DOHH2 (cell line): Measurements from ENCODE around the gene QPCTL.

Experiments used
- H3F3A ChIP-seq: fragments of 200-600 bp; sonication (generic), shearing (Covaris generic); 2 replicates; pipeline ENCODE4 v1.6.0; 2016; ENCODE audit warnings: antibody characterized with exemption, mild to moderate bottlenecking; ENCODE audit not compliant: control insufficient read depth, insufficient read depth
- H3K27ac ChIP-seq: fragments of 200-600 bp; sonication (generic); 2 replicates; pipeline ENCODE4 v1.5.1; 2014; ENCODE audit warnings: low read depth, mild to moderate bottlenecking, low read length, moderate library complexity
- H3K27me3 ChIP-seq: fragments of 200-600 bp; sonication (generic); 2 replicates; pipeline ENCODE4 v1.6.1; 2014; ENCODE audit warnings: mild to moderate bottlenecking, low read length, mixed read lengths; ENCODE audit not compliant: control insufficient read depth
- H3K36me3 ChIP-seq: fragments of 200-600 bp; sonication (generic); 2 replicates; pipeline ENCODE4 v1.6.1; 2014; ENCODE audit warnings: mild to moderate bottlenecking, low read length, moderate library complexity, mixed read lengths; ENCODE audit not compliant: control insufficient read depth
- H3K4me1 ChIP-seq: fragments of 200-600 bp; sonication (generic); 2 replicates; pipeline ENCODE4 v1.6.1; 2014; ENCODE audit warnings: mild to moderate bottlenecking, low read length, mixed read lengths; ENCODE audit not compliant: control insufficient read depth
- H3K4me2 ChIP-seq: fragments of 200-600 bp; sonication (generic); 2 replicates; pipeline ENCODE4 v1.6.0; 2014; ENCODE audit warnings: mild to moderate bottlenecking, low read length, moderate library complexity
- H3K4me3 ChIP-seq: fragments of 200-600 bp; sonication (generic); 2 replicates; pipeline ENCODE4 v1.5.1; 2014; ENCODE audit warnings: mild to moderate bottlenecking, low read length, mixed read lengths
- H3K79me2 ChIP-seq: fragments of 200-600 bp; sonication (generic); 2 replicates; pipeline ENCODE4 v1.6.1; 2014; ENCODE audit warnings: mild to moderate bottlenecking, low read length, mixed read lengths; ENCODE audit not compliant: control insufficient read depth
- H3K9me2 ChIP-seq: fragments of 200-600 bp; sonication (generic); replicated peaks from 2 replicates; pipeline ENCODE4 v1.6.1; 2014; ENCODE audit warnings: mild to moderate bottlenecking, low read length, mixed read lengths; ENCODE audit not compliant: control insufficient read depth
- H3K9me3 ChIP-seq: fragments of 200-600 bp; sonication (generic); 2 replicates; pipeline ENCODE4 v1.6.1; 2014; ENCODE audit warnings: antibody characterized with exemption, low read length, mixed read lengths; ENCODE audit not compliant: control insufficient read depth, insufficient read depth
- H4K20me1 ChIP-seq: fragments of 200-600 bp; sonication (generic); 2 replicates; pipeline ENCODE4 v1.6.0; 2014; ENCODE audit warnings: low read depth, mild to moderate bottlenecking, antibody characterized with exemption, low read length, moderate library complexity; ENCODE audit not compliant: control insufficient read depth, insufficient read depth
- CTCF ChIP-seq: fragments of 200-600 bp; sonication (generic); IDR thresholded peaks from one replicate; pipeline ENCODE4 v1.5.1; 2014; ENCODE audit warnings: antibody characterized with exemption, mild to moderate bottlenecking, low read depth, low read length; ENCODE audit not compliant: poor library complexity, severe bottlenecking
- EZH2phosphoT487 ChIP-seq: fragments of 200-600 bp; sonication (generic); IDR thresholded peaks from 2 replicates; pipeline ENCODE4 v1.6.1; 2017; ENCODE audit warnings: borderline replicate concordance, mild to moderate bottlenecking, antibody characterized with exemption, low read length, moderate library complexity, mixed read lengths

QPCTL gene

GRCh38 chr19:45705115-45705514, 12.6 kb downstream of the QPCTL start:
- Histone ChIP-seq H4K20me1 (no peaks in the 10 kb centered on the region), H3F3A (peaks cover 31% of the 10 kb centered on the region), H3K9me3 (no peaks in the 10 kb centered on the region), H3K27me3 (no peaks in the 10 kb centered on the region), H3K27ac (peak overlapping the region; percentile 13; the same call in 1 of the 2 replicates), H3K4me1 (peaks cover 43% of the 10 kb centered on the region), H3K9me2 (no peaks in the 10 kb centered on the region), H3K79me2 (peaks cover 2% of the 10 kb centered on the region; the same call in 1 of the 2 replicates), H3K4me2 (no peak overlapping the region), H3K36me3 (peaks cover 35% of the 10 kb centered on the region), H3K4me3 (no peak overlapping the region)
- TF ChIP-seq EZH2phosphoT487 (no peak), CTCF (no peak)

DNA sequence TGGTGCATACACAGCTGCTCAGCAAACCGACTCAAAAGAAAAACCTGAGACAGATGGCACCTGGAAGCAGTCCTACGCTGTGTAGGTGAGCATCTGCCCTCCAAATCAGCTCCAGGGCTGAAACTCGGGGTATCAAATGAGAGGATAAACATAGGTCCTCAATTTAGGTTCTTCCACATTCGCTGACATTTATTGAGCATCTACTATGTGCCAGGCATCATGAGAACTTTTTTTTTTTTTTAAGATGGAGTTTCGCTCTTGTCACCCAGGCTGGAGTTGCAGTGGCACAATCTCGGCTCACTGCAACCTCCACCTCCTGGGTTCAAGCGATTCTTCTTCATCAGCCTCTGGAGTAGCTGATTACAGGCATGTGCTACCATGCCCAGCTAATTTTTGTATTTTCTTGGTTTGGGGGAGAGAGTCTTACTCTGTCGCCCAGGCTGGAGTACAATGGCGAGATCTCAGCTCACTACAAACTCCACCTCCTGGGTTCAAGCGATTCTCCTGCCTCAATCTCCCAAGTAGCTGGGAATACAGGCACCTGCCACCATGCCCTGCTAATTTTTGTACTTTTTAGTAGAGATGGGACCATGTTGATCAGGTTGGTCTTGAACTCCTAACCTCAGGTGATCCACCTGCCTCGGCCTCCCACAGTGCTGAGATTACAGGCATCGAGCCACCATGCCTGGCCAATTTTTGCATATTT, 13.4 kb downstream of the QPCTL start:
- Histone ChIP-seq H3K4me2 (peak overlapping the region; percentile 75), H3K4me3 (peak overlapping the region; percentile 52), H3K36me3 (peaks cover 35% of the 10 kb centered on the region), H3K9me3 (no peaks in the 10 kb centered on the region), H4K20me1 (no peaks in the 10 kb centered on the region), H3K9me2 (no peaks in the 10 kb centered on the region), H3K4me1 (peaks cover 48% of the 10 kb centered on the region), H3K79me2 (peaks cover 9% of the 10 kb centered on the region), H3K27me3 (no peaks in the 10 kb centered on the region), H3K27ac (peak overlapping the region; percentile 92), H3F3A (peaks cover 36% of the 10 kb centered on the region)
- TF ChIP-seq EZH2phosphoT487 (no peak), CTCF (no peak)

DNA sequence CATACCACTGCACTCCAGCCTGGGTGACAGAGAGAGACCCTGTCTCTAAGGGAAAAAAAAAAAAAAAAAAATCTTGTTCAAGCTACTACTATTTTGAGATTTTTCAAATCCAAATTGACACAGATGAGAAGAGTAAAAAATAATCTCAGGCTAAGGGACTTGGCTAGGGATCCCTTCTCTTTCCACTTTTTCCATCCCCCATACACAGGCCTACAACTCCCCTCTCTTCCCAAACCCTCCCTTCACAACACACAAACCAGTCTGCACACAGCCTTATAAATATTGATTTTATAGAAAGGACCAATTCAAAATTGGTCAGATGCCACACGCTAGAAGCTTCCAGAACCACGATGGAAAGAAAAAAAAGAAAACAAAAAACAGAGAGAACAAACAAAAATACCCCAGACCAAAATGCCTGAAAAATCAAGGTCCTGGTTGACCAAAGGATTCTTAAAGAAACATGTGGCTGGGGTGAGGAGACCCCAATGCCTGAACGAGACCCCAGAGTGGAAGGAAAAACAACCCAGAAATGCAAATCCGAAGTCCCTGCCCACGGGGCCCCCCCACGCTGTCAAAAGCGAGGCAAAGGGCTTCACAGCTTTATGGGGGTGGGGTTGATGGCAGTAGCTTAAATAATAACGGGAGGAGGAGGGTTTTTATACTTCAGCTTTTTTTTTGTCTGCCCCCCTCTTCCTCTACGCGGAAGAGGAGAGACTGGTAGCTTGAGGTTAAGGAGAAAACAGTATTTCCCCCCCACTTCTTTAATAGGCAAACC, 18.1 kb downstream of the QPCTL start:
- H3K4me1 ChIP-seq, result peaks cover 44% of the 10 kb centered on the region
- no peaks in the 10 kb centered on the region for H3K9me2 ChIP-seq
- no peaks in the 10 kb centered on the region for H4K20me1 ChIP-seq
- no peaks in the 10 kb centered on the region for H3K9me3 ChIP-seq
- no peaks in the 10 kb centered on the region for H3K27me3 ChIP-seq
- H3K36me3 ChIP-seq, result peaks cover 35% of the 10 kb centered on the region
- no peak overlapping the region for H3K4me3 ChIP-seq
- peaks cover 51% of the 10 kb centered on the region for H3K79me2 ChIP-seq
- H3K27ac ChIP-seq, result no peak overlapping the region
- H3K4me2 ChIP-seq, result no peak overlapping the region
- H3F3A ChIP-seq, result peaks cover 33% of the 10 kb centered on the region
- TF ChIP-seq EZH2phosphoT487, result no peak
- TF ChIP-seq CTCF, result no peak
